NCI-H526 (cell line): ENCODE data around the gene NAALADL2.
"Not testable (repeated sequence)": the region's sequence is repeated elsewhere in the genome, so short reads cannot be mapped to it uniquely, and the experiment has no call there.

Source experiments
- DNase-seq, 2 experiments: peaks; one replicate each; lab custom pipeline; 2025; lab: John Stamatoyannopoulos, UW

Gene NAALADL2

DNA sequence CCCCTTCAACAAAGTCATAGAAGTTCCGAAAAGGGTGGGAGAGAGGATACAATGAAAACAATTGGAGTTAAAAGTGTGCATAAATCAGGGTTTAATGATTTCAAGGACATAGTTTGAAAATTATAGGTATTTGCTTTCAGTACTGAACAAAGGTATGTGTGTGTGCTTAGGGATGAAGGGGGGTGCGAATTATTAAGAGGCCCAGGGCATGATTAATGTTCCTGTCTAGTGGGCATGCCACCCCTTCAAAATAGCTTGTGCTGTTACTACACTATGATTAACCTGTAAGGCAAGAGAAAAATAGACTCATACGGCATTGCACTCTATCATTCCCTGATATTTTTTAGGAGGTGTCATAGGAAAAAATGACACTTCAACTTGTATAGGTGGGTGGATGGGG lies 731.6 kb downstream of the NAALADL2 start:
- no peak for DNase-seq

DNA sequence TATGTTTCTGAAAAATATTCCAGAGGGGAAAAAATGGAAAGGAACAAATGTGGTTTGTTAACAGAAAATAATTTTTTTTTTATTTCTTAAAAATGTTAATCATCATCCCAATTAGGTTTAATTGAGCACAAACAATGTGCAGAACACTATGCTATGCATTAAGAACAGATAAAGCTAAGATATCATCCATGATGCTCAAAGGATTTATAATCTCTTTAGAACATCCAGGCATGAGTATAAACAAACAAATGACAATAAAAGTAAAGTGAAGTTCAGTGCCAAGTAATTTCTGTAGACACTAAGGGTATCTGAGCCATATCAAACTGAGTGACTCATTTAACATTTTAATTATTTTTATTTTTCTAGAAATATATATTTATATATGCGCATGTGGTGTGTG lies 732.2 kb downstream of the NAALADL2 start:
- no peak for DNase-seq

DNA sequence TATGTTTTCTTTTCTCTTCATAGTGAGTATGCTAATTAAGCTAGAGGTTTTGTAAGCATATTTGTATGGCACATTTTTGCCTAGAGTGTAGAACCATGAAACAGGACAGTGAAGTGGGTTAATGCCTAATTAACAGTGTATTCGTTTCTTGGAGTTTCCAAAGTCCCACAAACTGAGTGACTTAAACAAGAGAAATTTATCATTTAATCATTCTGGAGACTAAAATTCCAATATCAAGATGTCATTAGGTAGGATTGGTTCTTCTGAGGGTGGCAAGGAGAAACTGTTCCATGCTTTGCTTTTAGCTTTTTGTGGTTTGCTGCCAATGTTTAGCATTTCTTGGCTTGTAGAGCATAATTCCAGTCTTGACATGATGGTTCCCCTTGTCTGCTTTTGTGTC lies 734.2 kb downstream of the NAALADL2 start:
- DNase-seq, result no peak

DNA sequence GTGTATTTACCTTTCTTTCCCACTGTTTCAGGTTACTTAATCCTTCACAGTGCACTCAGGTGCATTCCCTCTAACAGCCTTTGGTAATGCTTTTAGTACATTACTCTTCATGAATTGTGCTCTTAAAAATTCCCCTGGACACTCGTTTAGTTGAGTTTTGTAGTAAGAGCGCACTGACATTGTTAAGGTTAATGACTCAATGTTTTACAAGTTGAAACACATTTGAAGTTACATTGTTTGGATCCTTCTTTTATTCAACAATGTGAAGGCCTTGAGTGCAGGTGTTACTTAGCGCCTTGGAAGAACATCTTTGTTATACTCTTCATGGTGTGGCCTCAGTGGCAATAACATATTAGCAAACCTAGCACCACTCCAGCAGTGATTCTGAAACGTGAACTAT lies 739.6 kb downstream of the NAALADL2 start:
- no peak for DNase-seq

DNA sequence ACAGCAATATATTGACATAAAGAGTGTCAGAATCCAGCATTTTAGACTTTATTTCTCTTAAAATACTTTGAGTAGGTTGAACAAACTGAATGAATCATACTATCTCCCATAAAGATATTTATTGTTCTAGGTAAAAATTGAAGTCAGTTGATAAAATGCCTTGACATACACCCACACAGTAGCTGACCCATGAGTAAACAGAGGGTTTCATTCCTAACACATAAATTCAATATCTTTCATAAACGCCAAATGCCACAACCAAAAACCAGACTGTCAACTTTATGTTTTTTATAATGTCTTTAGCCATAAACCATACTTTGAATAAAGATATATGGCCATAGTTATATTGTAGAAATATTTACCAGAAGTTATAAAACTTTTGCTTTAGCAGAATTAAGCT lies 742.4 kb downstream of the NAALADL2 start:
- DNase-seq, result no peak

DNA sequence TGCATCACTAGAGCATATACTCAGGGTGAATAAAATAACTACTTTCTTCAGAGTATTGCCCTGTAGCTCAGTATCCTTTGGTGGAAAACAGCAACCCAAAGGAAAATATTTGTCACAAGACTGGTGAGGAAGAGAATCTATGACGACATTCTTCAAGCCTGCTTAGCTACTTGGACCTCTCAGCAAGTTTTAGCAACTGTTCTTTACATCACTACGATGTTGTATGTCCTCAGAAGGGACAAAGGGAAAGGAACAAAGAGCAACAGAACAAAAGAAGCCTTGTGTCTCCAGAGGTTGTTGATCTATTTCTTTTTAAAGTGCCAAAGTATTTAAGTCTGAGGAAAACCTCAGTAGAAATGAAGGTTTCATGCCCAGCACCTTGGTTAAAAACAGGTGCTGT lies 746.7 kb downstream of the NAALADL2 start:
- DNase-seq, result no peak

DNA sequence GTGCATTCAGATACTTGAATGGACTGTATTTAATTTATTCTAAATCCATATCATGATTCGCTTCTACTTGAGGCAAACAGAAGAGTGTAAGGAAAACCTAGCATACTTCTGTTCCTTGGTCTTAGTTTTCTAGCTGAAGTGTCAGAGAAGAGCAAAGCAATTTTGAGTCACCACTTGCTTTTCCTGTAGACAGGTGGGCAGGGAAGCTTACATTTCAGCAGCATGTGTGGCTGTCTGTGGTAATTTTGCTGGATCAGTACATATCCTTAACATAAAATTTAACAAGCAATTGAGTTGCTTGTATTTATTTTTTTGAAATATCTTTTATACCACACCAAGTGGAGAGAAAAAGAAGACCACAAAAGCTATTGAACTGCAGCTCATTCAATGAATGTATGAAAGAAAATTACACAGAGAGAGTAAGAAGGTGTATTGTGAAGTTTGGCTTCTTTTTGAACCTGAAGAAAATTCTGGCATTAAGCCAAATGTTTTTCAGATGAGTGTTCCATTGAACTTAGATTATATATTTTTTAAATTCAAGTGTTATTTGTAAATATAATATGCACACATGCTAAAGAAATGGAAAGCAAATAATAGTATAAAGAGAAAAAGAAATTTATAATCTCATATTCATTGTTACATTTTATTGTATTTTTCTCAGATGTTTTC lies 747.6 kb downstream of the NAALADL2 start:
- no peak for DNase-seq

DNA sequence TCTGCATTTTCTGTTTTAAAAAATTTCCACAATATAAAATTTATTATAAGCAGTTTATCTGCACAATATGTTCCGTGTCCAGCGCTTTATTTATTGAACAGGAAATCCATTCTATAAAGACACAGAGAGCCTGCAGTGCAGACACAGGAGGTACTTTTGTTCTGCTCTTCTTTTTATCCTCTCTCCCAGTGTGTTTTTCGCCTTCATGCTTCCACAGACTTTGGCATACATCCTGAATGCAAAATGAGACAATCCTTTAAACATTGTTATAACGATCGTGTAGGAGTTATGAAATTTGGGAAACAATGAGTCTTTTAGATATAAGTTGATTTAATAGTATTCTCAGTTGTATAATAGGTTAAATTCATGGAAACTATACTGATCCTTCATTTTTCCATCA lies 749.2 kb downstream of the NAALADL2 start:
- no peak for DNase-seq

DNA sequence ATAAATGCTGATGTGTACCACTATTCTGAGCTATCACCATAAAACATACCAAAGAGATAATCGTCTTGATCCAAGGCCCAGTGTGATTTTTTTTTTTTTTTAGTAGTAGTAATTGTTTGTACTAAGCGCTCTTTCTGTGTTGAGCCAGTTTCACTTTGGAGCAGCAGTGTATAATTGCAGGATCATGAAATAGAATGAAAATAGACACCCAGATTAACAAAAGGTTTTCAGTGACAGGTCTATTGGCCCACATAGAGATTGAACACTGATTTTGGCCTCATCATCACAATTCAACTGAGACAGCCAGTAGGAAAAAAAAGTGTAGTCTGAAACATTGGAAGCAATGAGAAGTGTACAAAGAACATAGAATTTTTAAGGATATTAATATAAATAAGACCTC lies 749.8 kb downstream of the NAALADL2 start:
- DNase-seq, result no peak

DNA sequence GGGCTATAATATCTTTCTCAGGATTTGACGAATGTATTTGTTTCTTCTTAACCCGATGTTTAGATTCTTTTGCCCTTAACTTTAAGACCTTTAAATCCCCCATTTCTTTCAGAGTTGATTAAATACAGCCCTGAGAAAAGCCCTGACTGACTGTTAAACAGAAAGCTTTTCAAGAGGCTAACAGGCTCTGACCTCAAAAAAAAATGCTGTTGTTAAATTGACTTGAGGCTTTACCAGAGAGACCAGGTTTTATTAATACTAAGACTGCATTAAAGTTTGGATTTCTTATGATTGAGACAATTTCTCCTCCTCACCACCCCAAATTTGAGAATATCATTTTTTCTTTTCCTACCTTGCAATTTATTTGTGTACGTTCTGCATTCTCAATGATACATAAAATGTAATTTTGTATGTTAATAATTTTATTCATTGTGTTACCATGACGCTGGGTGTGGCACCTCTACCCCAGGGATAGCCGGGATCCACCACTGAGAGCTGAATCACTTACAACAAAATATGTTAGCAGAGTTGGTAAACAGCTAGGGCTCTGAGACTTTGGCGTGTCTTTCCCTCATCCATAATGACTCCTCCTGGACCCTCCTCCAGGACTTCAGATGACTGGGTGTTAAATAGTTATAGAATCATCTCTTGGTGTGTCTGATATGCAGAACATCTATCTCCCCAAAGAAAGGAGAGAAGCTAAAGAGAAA lies 753.5 kb downstream of the NAALADL2 start:
- DNase-seq, result no peak

DNA sequence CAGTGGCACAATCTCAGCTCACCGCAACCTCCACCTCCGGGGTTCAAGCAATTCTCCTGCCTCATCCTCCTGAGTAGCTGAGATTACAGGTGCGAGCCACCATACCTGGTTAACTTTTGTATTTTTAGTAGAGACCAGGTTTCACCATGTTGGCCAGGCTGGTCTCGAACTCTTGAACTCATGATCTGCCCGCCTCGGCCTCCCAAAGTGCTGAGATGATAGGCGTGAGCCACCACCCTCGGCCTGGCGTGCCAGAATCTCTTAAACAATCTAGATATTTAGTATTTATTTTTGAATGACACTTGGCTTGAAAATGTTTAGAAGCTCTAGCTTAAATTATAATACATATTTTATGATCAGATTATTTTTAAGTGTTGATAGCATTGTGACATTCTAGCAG lies 755.0 kb downstream of the NAALADL2 start:
- not testable (repeated sequence) for DNase-seq

DNA sequence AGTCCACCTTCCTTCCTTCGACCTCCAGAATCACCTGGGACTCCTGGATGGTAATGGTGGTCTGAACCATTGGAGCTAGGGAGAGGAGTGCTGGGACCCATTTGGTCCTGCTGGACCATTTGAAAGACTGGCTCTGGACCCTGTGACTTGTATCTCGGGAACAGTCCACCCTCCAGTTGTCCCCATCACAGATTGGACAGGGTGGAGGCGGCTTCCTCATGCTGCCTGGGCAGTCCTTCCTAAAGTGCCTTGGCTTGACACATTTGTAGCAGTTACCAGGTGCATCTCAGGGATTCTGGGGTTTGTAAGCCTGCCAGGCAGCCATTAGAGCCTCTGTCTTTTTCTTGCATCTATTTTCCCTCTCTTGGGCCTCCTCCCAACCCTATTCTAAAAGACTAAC lies 758.1 kb downstream of the NAALADL2 start:
- no peak for DNase-seq

DNA sequence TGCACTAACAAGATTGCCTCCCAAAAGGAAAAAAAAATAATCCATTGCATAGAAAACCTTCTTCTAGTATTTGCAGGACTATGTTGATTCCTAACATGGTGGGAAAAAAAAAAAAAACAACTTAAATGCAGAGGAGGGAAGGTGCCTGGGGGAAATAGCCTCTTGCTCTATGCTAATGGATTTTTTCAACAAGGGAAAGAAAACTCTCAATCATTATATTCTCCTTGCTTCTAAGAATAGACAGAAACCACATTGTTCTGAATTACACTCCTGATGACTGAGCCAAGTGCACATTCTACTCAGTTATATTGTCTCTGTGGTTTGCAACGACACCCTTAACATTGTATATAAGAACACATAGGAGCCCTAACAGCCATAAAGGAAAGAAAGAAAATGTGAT lies 760.2 kb downstream of the NAALADL2 start:
- no peak for DNase-seq

DNA sequence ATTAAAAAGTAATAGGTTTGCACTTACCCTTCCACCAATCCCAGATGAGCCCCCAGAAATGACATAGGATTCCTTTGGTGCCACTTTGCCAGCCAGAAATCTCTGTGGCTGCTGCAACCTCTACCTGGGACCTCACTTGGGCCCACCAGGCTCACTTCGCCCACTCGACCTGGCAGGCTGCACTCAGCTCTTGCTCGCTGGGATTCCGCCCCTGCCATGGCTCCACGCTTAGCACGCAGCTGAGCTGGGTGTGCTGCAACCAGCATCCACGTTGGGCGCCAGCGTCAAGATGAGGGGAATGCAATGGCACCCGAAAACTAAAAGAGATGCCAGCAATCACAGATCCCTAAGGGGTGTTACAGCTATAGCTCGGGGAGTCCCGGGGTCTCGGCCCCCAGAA lies 761.0 kb downstream of the NAALADL2 start:
- no peak for DNase-seq

DNA sequence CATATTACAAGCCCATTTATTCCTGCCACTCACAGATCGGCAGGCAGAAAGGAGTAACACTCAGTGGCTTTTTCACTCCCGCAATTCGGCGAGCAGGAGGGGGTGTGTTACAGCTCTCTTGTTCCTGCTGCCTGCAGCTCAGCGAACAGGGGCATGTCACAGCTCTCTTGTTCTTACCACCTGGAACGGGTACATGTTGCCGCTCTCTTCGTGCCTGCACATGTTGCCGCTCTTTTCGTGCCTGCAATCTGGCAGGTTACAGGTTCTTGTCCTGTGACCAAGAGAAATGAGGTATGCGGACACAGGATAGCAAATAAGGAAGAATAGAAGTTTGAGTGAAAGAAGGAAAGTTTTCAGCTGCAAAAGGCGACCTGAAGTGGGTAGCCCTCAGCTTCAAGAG lies 761.4 kb downstream of the NAALADL2 start:
- DNase-seq, result no peak

DNA sequence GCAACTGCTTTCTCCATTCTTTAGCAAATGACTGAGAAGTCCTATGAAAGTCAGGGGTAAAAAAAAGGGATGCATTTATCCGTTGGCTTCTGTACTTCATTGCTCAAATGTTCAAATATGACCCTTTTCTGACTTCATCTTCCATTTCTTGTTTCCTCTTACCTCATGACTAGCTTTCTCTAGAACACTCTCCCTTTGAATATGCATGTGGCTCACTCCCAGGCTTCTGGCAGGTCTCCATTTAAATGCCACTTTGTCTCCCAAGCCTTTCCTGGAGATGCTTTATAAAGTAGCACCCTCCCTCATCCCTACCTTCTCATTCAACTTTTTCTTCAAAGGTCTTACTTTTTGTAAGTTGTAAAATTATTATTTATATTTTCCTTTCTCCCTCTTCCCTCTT lies 781.8 kb downstream of the NAALADL2 start:
- no peak for DNase-seq

DNA sequence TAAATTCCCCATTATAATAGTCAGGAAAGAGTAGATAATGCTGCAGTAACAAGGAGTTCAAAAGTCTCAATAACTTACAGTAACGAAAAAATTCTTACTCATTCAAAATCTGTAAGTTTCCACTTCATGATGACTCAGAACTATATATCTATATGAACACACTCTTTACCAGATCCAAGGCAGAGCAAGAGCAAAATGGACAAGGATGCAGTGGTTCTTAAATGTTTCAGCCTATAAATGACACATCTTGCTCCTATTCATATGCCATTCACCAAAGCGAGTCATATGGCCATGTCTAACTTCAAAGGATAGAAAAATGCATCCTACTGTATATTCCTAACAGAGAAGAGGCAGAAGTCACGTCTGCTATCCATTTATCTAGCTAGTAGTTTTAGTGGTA lies 787.7 kb downstream of the NAALADL2 start:
- no peak for DNase-seq

DNA sequence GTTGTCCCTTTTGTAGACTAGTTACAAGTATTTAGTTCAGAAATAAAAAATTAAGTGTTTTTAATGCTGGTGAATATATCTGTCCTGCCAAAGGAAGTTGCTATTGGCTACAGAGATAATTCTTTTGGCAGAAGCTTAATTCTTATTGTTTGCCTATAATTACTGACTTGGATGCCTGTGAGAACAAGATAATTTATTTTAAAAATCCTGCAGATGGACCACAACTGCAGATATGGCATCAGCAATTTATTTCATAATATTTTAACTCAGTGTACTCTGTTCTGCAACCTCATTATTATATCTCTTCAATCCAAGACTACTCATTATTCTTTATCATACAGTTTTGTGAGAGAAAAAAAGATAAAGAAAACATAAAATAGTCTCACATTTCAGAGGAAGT lies 789.8 kb downstream of the NAALADL2 start:
- DNase-seq, result no peak

DNA sequence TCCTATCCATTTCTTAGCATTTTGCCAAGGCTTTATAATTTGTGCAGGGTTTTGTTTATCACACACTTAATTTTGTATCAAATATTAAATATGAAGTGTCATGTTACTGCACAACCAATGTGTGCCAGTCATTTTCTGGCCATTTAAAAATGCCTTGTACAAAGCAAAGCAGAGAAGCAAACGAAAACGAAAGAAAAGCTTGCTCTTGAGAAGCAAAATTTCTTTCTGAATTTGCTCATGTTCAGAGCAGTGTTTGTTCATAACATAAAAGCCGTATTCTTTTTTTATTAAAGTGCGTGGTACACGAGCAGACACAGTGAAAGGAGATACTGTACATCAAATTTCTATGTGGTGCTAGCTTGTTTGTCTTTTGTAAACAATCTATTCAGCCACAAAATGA lies 792.6 kb downstream of the NAALADL2 start:
- DNase-seq, result no peak

DNA sequence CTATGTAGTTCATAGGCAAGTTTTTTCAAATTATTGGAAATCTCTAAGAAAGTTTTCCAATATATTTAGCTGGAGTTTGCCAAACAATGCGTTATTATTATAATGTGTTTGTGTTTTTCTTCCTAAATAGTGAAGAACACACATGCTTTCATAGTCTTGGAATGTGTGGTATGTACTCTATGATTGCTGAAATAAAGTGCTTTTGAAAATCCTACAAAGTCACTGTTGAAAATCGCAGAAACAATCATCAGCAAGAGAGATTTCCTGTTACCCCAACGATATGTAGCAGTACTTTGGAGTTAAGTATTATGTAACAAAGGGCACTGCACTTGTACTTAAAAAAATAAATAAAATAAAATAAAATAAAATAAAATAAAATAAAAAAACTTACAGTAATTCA lies 796.2 kb downstream of the NAALADL2 start:
- no peak for DNase-seq

DNA sequence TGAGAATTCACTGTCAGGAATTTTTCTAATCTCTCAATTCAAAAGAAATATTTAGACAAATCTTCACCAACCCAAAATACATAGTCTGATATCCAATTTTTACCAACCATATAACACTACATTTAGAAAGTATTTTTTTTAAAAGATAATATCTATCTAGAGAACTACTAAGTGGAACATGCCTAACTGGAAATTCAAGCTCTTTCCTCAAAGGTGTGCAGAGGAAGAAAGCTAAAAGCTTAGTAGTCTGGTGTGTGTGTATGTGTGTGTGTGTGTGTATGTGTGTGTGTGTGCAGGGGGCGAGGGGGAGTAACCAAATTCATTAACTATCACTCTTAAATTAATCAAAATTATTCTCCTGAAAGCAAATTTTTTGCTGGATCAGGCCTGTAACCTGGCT lies 797.3 kb downstream of the NAALADL2 start:
- no peak for DNase-seq

DNA sequence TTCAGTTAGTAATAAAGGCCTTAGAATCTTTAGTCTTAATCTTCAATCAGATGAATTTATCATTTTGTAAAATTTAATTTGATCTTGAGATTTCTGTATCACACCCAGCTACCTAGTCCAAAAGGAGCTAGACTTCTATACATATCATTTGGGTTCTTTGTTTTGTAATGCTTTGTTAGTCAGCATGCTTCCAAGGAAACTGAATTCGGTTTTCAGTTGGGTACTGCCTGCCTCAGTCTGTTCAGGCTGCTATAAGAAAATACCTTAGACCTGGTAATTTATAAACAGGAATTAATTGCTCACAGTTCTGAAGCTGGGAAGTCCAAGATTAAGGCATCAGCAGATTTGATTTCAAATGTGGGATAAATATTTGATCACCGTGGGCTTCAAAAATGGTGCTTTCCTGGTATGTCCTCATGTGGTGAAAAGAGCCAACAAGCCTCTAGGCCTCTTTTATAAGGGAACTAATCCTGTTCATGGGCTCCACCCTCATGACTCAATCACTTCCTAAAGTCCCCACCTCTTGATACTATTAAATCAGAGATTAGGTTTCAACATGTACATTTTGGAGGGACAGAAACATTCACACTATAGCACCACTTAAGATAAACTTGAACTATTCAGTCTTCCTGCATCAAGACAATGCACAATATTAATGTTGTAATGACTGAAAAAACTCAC lies 800.7 kb downstream of the NAALADL2 start:
- DNase-seq, result no peak

DNA sequence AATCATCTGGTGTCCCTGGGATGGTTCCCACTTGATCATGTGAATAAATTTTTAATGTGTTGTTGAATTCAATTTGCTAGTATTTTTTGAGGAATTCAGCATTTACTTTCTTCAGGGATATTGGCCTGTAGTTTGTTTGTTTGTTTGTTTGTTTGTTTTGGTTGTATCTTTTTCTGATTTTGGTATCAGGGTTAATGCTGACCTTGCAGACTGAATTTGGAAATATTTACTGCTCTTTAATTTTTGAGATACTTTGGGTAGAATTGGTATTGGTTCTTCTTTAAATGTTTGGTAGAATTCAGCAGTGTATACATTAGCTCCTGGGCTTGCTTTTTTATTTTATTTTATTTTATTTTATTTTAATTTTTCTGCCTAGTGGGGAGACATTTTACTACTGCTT lies 803.7 kb downstream of the NAALADL2 start:
- DNase-seq, result no peak

DNA sequence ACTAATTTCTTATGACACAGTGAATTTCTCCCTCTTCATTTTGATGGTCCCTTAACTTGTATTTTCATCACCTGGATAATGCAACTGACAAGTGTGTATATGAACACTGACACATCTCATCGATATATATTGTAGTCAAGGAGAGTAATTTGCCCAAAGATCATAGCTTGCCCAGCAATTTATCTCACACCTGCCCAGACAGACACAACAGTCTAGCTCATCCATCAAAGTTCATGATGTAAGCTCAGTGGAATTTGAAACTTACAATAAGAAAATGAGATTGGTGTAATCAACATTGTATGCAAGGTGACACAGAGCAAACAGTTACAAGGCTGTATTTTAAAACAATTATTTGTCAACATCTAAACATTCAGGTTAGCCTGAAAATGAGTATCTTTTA lies 805.8 kb downstream of the NAALADL2 start:
- no peak for DNase-seq
